ENCODE data around the gene EYA2.

GRCh38 chr20:46897328-46897880 is 2.8 kb downstream of the EYA2 start:
- TF ChIP-seq, protein P1, sequence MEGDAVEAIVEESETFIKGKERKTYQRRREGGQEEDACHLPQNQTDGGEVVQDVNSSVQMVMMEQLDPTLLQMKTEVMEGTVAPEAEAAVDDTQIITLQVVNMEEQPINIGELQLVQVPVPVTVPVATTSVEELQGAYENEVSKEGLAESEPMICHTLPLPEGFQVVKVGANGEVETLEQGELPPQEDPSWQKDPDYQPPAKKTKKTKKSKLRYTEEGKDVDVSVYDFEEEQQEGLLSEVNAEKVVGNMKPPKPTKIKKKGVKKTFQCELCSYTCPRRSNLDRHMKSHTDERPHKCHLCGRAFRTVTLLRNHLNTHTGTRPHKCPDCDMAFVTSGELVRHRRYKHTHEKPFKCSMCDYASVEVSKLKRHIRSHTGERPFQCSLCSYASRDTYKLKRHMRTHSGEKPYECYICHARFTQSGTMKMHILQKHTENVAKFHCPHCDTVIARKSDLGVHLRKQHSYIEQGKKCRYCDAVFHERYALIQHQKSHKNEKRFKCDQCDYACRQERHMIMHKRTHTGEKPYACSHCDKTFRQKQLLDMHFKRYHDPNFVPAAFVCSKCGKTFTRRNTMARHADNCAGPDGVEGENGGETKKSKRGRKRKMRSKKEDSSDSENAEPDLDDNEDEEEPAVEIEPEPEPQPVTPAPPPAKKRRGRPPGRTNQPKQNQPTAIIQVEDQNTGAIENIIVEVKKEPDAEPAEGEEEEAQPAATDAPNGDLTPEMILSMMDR (IDR thresholded peaks at IDR 0.05; ENCODE audit: poor library complexity): no peak
- no peak for TF ChIP-seq EZH2 (IDR thresholded peaks at IDR 0.05; ENCODE audit: borderline replicate concordance)
- no peak for TF ChIP-seq EZH2phosphoT487 (IDR thresholded peaks at IDR 0.05; ENCODE audit: low read depth, severe bottlenecking, unreplicated experiment)

Measured in hepatocyte (in vitro differentiated cells).